GM11168 (cell line): Measurements from ENCODE around the gene STXBP5.
"Not testable (repeated sequence)": the region's sequence is repeated elsewhere in the genome, so short reads cannot be mapped to it uniquely, and the experiment has no call there.

Experiments used
- in situ Hi-C: fragments of 300-500 bp; cut with MboI; formaldehyde crosslinking; loops from one replicate; pipeline ENCODE4 v1.12.0; 2022; ENCODE audit warnings: low sequenced_read_pairs; ENCODE audit not compliant: unreplicated experiment

The STXBP5 gene

DNA sequence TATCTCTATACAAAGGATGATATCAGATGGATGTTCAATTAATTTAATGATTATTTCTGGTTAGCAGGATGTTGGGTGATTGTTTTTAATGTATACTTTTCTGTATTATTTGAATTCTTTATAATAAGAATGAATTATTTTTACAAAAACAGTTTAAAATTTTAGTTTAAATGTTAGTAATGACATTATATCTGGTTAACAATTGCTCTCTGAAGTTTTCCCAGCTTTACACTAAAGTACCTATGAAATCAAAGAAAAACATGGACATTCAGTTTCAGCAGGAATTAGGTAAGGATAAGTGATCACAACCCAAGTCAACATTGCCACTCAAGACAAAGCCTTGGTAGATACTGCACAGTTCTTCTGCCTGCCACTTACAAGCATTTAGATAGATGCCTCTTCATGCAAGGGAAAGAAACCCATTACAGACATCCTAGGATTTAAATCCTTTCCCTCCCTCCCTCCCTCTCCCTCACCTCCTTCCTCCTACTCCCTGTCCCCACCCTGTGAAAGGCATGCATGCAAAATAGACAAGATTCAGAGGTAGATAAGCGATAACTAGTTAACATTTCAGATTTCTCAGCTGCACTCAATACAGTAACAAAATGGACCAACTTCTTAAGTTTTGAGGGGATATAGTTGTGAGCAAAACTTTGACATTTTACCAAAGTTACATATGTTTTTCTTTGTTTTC lies 143.8 kb downstream of the STXBP5 start:
- in situ Hi-C loops: no loop called here

GRCh38 chr6:147361311-147361981 lies 157.2 kb downstream of the STXBP5 start:
- in situ Hi-C loops: no loop called here

DNA sequence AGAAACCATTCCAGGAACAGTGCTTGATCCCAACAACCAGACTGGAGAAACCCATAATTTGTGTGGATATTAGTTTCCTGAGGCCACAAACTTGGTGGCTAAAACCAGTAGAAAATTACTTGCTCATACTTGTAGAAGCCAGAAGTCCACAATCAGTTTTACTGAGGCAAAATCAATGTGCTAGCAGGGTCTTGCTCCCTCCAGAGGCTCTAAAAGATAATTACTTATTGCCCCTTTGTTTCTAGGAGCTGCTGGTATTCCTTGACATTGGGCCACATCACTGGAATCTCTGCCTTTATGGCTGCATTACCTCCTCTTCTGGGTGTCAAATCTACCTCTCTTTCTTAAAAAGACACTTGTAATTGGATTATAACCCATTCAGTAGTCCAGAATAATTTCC lies 162.1 kb downstream of the STXBP5 start:
- in situ Hi-C loops: no loop called here

DNA sequence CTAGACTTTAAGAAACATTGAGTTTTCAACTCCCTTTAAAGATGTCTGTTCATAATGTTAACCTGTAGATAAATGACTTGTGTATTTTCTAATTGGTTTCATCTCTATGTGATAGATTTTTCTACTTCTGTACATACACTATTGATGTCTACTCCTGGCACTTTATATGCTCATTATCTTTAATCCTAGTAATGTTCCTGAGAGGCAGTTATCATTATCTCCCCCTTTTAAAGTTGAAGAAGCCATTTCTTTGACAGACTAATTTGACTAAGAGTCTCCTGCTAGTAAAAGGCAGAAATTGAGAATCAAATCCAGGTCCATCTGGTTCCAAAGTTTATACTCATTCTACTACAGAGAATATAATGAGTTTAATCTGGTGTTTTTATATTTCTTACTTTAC lies 167.1 kb downstream of the STXBP5 start:
- in situ Hi-C loops: no loop called here

DNA sequence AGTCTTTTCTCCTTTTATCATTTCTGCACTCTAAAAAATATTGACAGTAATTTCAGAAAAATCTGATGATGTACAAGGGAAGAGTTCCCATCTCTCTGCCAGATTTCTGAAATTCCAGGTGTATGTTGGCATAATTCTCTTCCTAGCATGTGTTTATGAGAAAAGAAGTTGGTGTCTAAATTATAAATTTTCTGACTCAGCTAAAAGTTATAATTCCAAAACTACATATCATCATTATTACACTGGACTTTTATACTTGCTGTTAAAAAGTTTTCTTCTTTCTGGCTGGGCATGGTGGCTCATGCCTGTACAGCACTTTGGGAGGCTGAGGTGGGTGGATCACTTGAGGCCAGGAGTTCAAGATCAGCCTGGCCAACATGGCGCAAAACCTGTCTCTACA lies 168.6 kb downstream of the STXBP5 start:
- in situ Hi-C loops: no loop called here

- in situ Hi-C loops: no loop called here
Measured at GRCh38 chr6:147378819-147379218, 174.6 kb downstream of the STXBP5 start.

DNA sequence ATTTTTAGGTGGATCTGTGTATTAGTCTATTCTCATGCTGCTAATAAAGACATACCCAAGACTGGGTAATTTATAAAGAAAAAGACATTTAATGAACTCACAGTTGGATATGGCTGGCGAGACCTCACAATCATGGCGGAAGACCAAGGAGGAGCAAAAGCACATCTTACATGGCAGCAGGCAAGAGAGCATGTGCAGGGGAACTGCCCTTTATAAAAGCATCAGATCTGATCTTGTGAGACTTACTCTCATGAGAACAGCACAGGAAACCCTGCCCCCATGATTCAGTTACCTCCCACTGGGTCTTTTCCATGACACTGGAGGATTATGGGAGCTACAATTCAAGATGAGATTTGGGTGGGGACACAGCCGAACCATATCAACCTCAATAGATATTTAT lies 176.6 kb downstream of the STXBP5 start:
- in situ Hi-C loops: not testable (repeated sequence)

DNA sequence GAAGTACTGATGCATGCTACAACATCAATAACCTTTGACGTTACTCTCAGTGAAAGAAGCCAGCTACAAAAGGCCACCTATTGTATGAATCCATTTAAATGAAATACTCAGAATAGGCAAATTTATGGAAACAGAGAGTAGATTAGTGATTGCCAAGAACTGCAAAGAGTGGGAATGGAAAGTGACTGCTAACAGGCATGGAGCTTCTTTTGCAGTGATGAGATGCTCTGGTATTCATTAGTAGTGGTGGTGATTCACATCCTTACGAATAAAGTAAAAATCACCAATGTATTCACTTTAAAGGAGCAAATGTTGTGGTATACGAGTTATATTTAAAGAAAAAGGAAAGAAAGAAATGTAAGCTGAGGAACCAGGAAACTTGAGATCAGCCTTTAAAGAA lies 177.5 kb downstream of the STXBP5 start:
- in situ Hi-C loops: no loop called here

DNA sequence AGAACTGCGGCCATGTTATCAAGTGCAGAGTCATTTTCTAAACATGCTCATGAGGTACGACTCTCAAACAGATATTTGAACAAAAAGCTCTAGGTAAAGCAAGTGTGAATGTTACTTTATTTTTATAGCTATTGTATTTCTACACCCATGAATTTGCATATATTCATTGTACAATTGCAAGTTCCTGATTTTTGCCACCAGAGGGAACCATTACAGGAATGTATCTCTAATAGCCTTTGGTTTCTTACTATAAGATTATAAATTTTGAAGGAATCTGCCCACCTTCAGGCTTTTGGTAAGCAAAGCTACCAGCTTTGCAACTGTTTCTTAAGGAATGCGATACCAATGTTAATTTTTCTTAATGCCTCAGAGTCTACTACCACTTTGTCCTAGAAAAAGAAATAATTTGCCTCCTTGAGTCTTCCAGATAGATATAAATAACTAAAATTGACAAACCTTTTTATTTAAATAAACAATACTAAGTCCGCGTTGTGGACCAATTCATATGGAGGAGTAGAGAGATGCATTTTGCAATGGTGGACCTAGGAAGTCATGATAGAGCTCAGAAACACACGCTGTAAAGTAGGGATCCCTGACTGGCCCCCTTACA lies 178.8 kb downstream of the STXBP5 start:
- in situ Hi-C loops: no loop called here

DNA sequence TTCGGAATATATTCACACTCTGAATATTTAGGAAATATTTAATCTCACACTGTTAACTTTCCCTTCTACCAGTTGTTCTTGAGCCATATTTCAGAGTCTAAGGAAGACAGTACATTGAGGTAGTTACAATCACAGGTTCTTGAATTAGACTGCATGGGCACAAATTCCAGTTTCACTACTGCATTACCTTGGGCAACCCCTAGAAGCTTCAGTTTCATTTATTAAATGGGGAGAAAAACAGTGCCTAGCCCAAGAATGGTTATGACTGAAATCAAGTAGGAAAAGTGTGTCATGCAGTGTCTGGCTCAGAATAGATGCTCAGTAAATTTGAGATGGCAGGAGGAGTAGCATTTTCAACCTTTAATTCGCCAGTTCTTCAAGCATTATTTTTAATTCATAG lies 179.8 kb downstream of the STXBP5 start:
- in situ Hi-C loops: no loop called here

DNA sequence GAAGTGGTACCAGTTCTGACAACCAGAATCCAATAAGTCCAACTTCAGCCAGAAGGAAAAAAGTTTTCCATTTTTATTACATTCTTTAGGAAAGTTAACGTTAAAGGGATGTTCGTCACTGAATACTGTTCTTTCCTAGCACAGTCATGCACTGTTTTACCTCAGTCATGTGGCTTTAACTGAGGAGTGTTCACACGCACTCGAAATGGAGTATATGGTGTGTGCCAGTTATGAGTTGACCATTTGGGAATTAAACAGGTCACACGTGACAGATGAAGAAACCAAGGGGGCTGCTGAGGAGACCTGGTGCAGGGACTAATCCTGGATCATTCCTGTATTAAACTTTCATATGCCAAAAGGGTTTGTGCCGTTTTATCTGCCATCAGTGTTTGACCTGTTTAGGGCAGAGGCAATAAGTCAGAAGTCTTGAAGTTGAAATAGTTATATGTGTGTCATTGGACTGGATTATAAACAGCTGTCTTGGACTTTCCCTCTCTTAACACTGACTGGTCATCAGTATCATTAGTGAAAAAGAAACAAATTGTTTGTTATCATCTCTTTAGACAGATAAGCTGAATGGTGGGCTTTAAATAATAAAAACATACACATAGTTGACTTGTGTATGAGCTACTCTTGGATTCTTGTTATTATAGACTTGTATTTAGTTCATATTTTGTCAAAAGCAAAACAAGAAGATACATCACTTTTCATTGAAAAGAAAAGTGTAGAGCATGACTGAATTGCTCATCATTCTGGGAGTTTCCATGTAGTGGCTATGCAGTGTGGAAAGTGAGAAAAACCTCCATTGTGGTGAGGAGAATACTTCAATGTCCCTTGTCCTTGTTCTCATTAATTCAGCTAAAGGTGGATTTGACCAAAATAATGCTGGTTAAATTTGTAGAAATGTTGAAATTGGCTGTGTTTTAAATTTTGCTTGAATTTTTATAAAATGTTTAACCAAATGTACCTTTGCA lies 180.8 kb downstream of the STXBP5 start:
- in situ Hi-C loops: no loop called here

GRCh38 chr6:147389463-147389862 lies 185.2 kb downstream of the STXBP5 start:
- in situ Hi-C loops: no loop called here

GRCh38 chr6:147390909-147391536 lies 186.8 kb downstream of the STXBP5 start:
- in situ Hi-C loops: no loop called here

DNA sequence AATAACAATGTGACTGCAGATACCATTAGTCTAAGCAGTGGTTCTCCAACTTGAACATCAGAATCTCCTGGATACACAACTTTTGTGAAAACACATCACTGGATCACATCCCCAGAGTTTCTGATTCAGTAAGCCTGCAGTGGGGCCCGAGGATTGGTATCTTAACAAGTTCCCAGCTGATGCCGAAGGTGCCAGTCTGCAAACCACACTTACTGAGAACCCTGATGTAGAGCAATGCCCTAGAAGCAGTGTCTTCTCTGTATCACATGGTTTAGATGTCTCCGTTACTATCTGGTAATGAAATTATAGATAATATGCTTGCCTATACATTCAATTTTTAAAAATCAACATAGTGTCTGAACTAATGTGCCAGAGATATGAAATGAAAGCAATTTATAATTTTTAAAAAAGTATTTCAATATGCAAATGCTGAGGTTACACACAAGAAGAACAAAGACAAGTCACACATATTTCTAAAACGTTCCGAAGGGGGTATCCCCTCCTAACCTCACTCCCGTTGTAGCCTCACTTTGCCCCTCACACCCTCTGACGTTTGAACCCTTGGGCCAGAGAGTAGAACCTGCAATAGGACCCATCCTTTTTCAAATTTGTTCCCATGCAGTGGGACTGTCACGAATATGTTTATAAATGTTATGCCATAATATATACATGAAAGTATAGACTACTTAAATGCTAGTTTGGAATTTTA lies 188.9 kb downstream of the STXBP5 start:
- in situ Hi-C loops: no loop called here

- in situ Hi-C loops: no loop called here
Measured at GRCh38 chr6:147395158-147395557, 190.9 kb downstream of the STXBP5 start.

DNA sequence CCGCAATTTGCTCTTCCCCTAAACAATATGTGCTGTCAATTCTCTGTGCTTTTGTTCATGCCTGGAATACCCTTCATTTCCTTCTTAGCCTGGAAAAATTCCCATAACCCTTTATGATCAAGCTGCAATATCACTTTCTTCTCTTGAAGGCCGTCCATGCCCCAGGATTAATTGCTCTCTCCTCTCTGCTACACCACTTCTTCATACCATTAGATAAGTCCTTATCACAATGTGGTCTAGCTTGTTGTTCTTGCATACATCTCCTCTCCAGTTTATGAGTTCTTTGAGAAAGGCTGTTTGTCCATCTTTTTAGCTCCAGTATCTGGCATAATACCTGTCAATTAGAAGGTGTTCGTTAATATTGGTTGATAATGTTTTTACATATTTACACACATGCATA lies 193.1 kb downstream of the STXBP5 start:
- in situ Hi-C loops: no loop called here

DNA sequence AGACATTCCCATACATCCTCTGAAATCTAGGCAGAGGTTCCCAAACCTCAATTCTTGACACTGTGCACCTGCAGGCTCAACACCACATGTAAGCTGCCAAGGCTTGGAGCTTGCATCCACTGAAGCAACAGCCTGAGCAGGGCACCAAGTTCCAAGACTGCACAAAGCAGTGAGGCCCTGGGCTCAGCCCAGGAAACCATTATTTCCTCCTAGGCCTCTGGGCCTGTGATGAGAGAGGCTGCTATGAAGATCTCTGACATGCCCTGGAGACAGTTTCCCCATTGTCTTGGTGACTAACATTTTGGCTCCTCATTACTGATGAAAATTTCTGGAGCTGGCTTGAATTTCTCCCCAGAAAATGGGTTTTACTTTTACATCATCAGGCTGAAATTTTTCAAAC lies 196.8 kb downstream of the STXBP5 start:
- in situ Hi-C loops: no loop called here

- in situ Hi-C loops: no loop called here
Measured at GRCh38 chr6:147401779-147402178, 197.6 kb downstream of the STXBP5 start.

DNA sequence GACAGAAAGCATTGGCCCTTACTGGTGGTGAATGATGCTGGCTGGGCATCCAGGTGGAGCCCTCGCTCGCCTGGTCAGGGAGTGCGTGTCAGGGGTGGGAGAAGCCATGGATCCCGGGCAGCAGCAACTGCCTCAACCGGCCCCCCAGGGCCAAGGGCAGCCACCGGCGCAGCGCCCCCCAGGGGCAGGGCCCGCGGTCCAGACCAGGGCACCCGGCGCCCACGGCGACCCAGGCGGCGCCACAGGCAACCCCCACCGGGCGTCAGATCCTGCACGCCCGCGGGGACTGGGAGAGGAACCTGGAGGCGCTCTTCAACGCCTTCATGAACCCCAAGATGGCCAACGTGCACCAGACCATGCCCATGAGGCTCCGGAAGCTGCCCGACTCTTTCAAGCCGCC lies 202.6 kb downstream of the STXBP5 start:
- in situ Hi-C loops: no loop called here

DNA sequence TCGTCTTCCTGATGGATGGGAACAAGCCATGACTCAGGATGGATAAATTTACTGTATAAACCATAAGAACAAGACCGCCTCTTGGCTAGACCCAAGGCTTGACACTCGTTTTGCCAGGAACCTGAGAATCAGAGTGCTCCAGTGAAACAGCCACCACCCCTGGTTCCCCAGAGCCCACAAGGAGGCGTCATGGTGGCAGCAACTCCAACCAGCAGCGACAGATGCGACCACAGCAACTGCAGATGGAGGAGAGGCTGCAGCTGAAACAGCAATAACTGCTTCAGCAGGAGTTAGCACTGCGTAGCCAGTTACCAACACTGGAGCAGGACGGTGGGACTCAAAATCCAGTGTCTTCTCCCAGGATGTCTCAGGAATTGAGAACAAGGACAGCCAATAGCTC lies 203.4 kb downstream of the STXBP5 start:
- in situ Hi-C loops: no loop called here
